Osteoblast (primary cell): Measurements from ENCODE around the gene ANO4. TPM values are rescaled to one million over a fixed set of nuclear protein-coding genes. Genes with fewer than 3 reads are reported as not detected.

ENCODE experiments used
- DNase-seq: peaks from one replicate; pipeline ENCODE4 v3.0.0; 2011; ENCODE audit warnings: low spot score, mixed read lengths; ENCODE audit not compliant: insufficient read length; ENCODE audit errors: missing footprints
- H2AFZ ChIP-seq: 2 replicates; pipeline ENCODE4 v1.6.0; 2011; ENCODE audit warnings: mild to moderate bottlenecking, low read length
- H3K27ac ChIP-seq: 2 replicates; pipeline ENCODE4 v1.5.1; 2011; ENCODE audit warnings: mild to moderate bottlenecking, low read depth, low read length, moderate library complexity
- H3K27me3 ChIP-seq: 2 replicates; pipeline ENCODE4 v1.6.0; 2012; ENCODE audit warnings: mild to moderate bottlenecking, control low read depth, inconsistent platforms, low read length, moderate library complexity; ENCODE audit not compliant: insufficient read depth
- H3K36me3 ChIP-seq: 2 replicates; pipeline ENCODE4 v1.5.1; 2011; ENCODE audit warnings: mild to moderate bottlenecking, low read length, control low read depth, moderate library complexity; ENCODE audit not compliant: insufficient read depth
- H3K4me1 ChIP-seq: 2 replicates; pipeline ENCODE4 v1.5.1; 2011; ENCODE audit warnings: mild to moderate bottlenecking, low read length, control low read depth, moderate library complexity; ENCODE audit not compliant: insufficient read depth
- H3K4me2 ChIP-seq: 2 replicates; pipeline ENCODE4 v1.6.0; 2011; ENCODE audit warnings: mild to moderate bottlenecking, low read length; ENCODE audit not compliant: insufficient read depth
- H3K4me3 ChIP-seq: fragments of 200-600 bp; sonication (generic); 3 replicates; pipeline ENCODE4 v1.5.1; 2012; ENCODE audit warnings: mild to moderate bottlenecking, low read length, inconsistent platforms; ENCODE audit not compliant: insufficient read depth
- H3K79me2 ChIP-seq: 2 replicates; pipeline ENCODE4 v1.6.0; 2012; ENCODE audit warnings: mild to moderate bottlenecking, low read length, control low read depth, inconsistent platforms; ENCODE audit not compliant: insufficient read depth
- H3K9me3 ChIP-seq: 2 replicates; pipeline ENCODE4 v1.5.1; 2011; ENCODE audit warnings: low read depth, low read length, control low read depth
- H4K20me1 ChIP-seq: 2 replicates; pipeline ENCODE4 v1.6.0; 2012; ENCODE audit warnings: mild to moderate bottlenecking, low read length, control low read depth; ENCODE audit not compliant: insufficient read depth
- total RNA-seq: library from RNA; depleted of rRNA; stranded (reverse); fragments of >200 nt; gene quantifications from 2 replicates; pipeline ENCODE4 v1.2.3, GENCODE V29; 2012
- TF ChIP-seq, protein P1 (sequence below): IDR thresholded peaks from 2 replicates; pipeline ENCODE4 v1.5.1; 2011; ENCODE audit warnings: mild to moderate bottlenecking, low read depth, low read length, moderate library complexity; ENCODE audit errors: extremely low read depth

Gene ANO4
- total RNA-seq, 1 donor = not detected

DNA sequence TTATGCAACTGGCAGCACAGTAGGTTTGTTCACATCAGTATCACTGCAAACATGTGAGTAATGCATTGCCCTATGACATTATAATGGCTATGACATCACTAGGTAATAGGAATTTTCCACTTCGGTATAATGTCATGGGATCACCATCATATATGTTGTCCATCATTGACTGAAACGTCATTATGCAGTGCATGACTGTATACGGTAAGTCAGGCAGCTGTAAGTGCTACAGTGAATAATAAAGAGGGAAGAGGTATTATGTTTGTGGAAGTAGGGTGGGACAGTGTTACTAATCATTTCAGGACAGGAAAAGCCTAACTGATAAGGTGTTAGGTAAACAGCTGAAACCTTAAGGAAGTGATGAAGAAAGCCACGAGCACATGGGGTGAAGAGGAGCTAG, 68.1 kb downstream of the ANO4 start:
- Histone ChIP-seq H3K9me3 (no peaks in the 10 kb centered on the region), H2AFZ (no peak overlapping the region), H4K20me1 (no peaks in the 10 kb centered on the region), H3K4me1 (no peaks in the 10 kb centered on the region), H3K27me3 (no peaks in the 10 kb centered on the region), H3K79me2 (no peaks in the 10 kb centered on the region), H3K27ac (no peak overlapping the region), H3K4me3 (no peak overlapping the region), H3K36me3 (no peaks in the 10 kb centered on the region), H3K4me2 (no peak overlapping the region)
- no peak for DNase-seq
- TF ChIP-seq, protein P1, sequence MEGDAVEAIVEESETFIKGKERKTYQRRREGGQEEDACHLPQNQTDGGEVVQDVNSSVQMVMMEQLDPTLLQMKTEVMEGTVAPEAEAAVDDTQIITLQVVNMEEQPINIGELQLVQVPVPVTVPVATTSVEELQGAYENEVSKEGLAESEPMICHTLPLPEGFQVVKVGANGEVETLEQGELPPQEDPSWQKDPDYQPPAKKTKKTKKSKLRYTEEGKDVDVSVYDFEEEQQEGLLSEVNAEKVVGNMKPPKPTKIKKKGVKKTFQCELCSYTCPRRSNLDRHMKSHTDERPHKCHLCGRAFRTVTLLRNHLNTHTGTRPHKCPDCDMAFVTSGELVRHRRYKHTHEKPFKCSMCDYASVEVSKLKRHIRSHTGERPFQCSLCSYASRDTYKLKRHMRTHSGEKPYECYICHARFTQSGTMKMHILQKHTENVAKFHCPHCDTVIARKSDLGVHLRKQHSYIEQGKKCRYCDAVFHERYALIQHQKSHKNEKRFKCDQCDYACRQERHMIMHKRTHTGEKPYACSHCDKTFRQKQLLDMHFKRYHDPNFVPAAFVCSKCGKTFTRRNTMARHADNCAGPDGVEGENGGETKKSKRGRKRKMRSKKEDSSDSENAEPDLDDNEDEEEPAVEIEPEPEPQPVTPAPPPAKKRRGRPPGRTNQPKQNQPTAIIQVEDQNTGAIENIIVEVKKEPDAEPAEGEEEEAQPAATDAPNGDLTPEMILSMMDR = no peak

DNA sequence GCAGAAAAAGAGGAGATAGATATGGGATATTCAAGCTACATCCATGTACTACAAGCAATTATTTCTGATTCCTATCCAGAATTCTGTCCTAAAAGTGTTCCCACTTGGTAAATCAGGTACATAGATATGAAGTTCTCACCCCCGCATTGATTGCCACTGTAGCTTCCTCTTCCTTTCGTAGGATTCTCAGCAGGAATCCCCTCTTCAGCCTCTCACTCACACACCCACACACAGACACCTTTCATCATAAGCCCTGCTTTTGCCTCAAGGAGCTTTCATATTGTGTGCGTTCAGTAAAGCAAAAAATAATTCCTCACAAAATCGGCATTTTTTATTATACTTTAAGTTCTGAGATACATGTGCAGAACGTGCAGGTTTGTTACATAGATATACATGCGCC, 69.8 kb downstream of the ANO4 start:
- Histone ChIP-seq H3K4me3 (no peak overlapping the region), H3K9me3 (no peaks in the 10 kb centered on the region), H3K36me3 (no peaks in the 10 kb centered on the region), H3K4me1 (no peaks in the 10 kb centered on the region), H4K20me1 (no peaks in the 10 kb centered on the region), H3K27ac (no peak overlapping the region), H2AFZ (no peak overlapping the region), H3K79me2 (no peaks in the 10 kb centered on the region), H3K4me2 (no peak overlapping the region), H3K27me3 (no peaks in the 10 kb centered on the region)
- TF ChIP-seq, protein P1 = no peak
- DNase-seq = no peak

DNA sequence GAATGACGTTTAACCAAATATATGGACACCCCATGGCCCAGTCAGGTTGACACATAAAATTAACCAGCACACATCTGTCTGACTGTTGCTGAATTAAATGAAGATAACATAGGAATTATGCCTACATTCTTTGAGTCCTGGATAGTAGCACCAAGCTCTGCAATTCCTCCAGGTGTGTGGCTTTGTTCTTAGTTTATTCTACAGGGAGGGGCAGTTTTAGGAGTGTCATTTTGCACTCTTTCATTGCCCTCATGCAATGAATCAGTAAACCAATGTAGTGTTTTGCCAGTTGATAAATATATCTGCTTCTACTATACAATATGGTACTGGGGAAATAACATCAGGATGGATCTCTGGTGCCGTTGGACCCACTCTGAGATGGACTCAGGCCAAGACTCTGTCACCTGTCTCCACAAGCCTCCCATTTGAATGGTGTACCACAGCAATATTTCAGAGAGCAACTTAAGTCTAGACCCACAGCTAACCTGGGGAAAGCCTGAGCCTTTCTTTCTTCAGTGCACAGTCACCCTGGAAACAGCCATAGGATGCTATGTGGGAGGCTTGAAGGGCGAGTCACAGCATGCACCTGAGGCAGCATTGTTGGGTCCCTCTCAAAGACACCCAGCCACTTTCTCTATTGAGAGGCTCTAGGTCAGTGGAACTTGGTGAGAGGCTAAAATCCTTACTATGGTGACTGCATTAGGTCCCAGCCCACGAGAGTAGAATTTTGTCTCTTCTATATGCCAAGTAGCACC, 73.2 kb downstream of the ANO4 start:
- no peak overlapping the region for H3K27ac ChIP-seq
- H4K20me1 ChIP-seq = no peaks in the 10 kb centered on the region
- H3K9me3 ChIP-seq = no peaks in the 10 kb centered on the region
- TF ChIP-seq, protein P1 = no peak
- no peak overlapping the region for H3K4me3 ChIP-seq
- H3K79me2 ChIP-seq = no peaks in the 10 kb centered on the region
- no peak overlapping the region for H2AFZ ChIP-seq
- DNase-seq = no peak
- no peaks in the 10 kb centered on the region for H3K36me3 ChIP-seq
- H3K4me2 ChIP-seq = no peak overlapping the region
- no peaks in the 10 kb centered on the region for H3K4me1 ChIP-seq
- no peaks in the 10 kb centered on the region for H3K27me3 ChIP-seq

DNA sequence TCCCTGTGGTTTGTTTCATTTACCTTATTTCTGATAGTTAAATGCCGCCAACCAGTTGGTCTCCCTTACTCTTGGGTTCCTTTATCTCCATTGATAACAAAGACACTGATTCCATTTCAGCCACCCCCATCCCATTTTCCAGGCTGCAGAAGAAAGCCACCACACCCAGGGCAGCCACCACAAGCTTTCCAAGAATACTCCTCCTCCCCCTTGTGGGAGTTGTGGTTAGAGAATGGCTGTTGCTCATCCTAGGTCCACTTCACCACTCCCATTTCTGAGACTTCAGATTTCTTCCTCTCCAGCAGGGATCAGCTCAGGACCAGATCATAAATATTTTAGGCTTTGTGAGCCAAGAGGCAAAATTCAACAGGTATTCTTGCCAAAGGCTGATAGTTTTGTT, 73.9 kb downstream of the ANO4 start:
- Histone ChIP-seq H3K9me3 (no peaks in the 10 kb centered on the region), H3K27ac (no peak overlapping the region), H3K4me2 (no peak overlapping the region), H2AFZ (no peak overlapping the region), H3K79me2 (no peaks in the 10 kb centered on the region), H3K36me3 (no peaks in the 10 kb centered on the region), H3K27me3 (no peaks in the 10 kb centered on the region), H3K4me3 (no peak overlapping the region), H4K20me1 (no peaks in the 10 kb centered on the region), H3K4me1 (no peaks in the 10 kb centered on the region)
- TF ChIP-seq, protein P1 = no peak
- DNase-seq = peak; percentile 63
